SKM-1 treated with dmso at 0.1 percent for 144 hours (cell line): ENCODE results near the gene HLA-DMB.
A peak's percentile ranks its signal among the peaks of the same experiment; 100 is the strongest.

Source experiments
- DNase-seq: peaks from one replicate; lab custom pipeline; 2025; ENCODE audit not compliant: unreplicated experiment; lab: John Stamatoyannopoulos, UW

HLA-DMB gene

DNA sequence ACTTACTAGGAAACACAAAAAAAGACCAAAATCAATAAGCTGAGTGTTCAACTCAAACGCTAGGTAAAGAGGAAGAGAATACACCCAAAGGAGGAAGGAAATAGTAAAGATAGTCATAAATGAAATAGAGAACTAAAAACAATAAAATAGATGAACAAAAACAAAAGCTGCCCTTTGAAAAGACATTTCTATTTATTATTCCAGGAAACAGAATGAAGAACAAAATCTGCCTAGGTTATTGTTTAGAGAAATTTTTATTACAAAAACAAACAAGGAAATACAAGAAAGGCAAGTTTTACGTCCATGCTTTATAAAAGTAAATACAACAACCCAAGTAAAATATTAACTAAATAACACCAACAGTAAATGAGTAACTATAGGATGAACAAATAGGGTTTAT lies 20.1 kb downstream of the HLA-DMB start:
- peak; percentile 49 for DNase-seq

DNA sequence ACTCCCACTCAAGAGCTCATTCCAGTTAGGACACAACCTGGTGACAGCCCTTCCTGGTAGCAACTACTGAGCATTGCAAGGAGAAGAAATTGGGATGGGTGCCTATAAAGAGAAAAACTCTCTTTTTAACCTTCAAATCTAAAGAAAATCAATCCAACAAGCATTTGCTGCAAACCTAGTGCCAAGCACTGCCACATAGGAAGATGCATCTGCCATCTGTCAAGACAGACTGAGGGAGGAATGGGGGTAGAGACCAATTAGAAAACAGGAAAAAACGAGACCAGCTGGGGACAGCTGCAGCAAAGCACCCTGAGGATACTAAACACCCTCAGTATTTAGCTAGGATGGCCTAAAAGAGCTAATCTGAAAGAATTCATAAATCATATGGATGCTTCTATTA lies 27.9 kb downstream of the HLA-DMB start:
- no peak for DNase-seq

DNA sequence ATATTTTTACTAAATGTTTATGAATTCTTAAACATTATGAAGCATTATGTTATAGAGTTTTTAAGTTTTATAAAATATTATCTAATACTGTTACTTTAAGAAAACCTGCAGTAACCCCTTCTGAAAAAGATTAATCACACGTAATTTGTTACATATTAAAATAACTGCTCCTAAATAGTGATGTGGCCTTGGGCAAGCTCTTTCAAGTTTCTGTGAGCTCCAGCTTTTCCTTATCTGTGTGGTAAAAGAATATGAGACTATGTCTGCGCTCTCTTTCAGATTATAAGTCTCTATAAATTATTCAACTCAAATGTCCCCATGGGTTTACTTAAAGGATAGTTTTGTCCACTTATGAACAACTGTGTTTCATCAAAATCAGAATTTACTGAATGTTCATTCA lies 31.9 kb downstream of the HLA-DMB start:
- DNase-seq = no peak

DNA sequence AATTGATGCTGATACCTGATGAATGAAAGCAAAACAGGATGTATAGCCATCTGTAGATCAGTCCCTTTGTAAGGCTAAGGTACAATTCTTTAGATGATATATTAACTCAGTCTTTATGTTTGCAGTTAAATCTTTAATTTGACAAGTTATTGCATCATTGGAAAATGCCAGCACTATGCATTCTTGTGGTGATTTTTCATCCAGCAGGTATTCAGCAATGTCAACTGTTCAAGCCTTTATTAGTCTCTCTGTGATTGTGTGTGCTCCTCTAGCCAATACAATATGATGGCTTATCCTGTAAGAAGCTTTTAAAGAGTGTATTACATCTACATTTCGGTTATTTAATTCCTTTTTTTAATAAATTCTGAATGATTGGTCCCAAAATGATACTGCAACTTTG lies 34.3 kb downstream of the HLA-DMB start:
- no peak for DNase-seq

DNA sequence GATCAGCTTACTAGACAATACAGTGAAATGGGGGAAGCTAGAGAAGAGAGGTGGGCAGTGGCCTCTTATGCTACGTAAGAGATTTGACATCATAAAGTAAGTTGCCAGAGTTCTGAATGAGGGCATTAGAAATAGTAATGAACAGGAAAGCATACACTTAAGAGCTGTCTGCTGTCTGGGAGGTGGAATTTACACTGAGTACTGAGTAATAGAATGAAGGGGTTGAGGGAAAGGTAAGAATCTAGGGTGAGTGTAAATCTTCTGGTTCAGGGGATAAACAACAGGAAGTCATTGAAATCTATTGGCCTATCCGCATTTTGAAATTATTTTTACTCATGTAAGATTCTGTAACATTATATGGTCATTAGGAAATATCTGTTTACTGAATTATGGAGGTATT lies 35.8 kb downstream of the HLA-DMB start:
- DNase-seq = no peak

DNA sequence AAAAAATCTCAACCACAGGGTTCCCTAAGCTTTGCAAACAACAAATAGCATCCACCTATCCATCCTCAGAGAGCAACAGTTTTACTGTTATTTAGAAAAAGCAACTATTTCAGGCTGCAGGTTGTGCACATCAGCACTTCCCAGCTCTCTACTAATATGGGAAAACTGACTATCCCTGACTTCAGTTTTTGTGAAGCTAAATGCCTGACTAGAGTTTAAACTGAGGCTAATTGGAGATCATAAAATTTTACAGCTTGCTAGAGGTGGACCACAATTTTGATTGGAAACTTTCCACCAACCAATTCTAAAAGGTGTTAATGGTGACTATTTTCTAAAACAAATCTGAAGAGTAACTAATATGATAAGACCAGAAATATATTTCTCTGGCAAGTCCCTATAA lies 36.9 kb downstream of the HLA-DMB start:
- DNase-seq = no peak

DNA sequence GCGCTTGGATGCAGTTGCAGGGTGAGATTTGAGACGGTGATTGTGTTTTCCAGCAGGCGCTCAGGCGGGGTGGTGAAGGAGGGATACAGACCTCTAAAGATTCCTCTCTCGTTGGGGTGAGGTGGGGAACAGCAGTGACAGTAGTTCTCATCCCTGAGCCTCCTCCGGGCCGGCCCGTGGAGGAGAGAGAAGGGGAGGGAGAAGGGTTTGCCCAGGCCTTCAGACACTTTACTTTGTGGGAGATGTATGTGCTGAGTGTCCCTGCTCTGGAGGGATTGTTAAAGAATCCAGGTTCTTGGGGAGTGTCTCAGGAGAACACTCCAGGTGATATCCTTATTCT lies 45.9 kb downstream of the HLA-DMB start:
- DNase-seq = no peak

DNA sequence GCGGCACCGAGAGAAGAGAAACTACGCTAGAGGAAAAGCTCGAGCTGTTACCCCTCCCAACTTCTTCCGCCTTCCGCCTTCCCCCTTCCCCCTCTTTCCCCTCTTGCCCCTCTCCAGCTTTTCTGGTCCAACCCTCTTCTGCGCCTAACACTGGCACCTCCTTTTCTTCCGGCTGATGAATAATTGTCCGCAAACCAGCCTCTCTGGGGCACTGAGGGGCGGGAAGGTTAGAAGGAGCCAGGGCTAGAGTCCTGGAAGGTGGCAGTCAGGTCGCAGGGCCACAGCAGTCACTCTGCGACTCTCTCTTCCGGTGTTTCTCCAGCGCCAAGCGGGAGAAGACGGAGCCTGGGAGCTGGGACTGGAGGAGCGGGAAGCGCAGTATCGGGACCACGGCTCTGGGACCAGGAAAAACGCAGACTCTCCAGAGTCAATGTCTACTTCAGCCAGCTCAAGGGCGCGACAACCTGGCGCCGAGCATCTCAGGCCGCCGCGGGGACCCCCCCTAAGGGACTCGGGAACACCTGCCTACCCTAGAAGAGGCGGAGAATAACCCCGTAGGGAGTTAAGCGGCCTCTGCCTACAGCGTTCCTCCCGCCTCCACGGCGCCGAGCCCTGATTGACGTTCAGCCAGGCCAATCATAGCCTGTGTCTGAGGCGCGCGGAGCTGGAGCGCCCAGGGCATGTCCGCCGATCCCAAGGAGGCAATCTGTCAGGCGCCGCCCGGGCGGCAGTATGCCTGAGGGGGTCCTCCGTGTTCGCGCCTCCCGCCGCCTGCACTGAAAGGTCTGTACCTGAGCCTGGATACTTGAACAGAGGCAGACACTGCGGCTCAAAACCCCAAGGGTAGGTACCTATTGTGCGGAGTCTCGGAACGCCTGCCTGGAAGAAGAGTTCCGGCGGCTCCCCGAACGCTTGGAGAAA lies 46.5 kb downstream of the HLA-DMB start:
- peak; percentile 80 for DNase-seq

DNA sequence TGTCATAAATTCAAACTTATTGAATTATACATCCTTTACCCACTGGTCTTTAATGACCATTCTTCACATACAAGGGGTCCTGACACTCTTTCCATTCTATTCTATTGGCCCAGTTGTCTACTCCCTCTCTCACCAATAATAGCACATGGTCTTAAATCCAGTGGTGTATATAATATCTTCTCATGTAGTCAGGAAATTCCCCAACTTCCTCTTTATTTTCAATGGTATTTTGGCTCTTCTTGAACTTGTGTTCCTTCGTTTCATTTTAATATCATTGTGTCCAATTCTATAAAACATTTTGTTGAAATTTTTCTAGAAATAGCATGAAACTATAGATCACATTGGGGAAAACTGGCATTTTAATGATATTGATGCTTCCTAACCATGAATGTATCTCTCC lies 50.0 kb downstream of the HLA-DMB start:
- DNase-seq = no peak

DNA sequence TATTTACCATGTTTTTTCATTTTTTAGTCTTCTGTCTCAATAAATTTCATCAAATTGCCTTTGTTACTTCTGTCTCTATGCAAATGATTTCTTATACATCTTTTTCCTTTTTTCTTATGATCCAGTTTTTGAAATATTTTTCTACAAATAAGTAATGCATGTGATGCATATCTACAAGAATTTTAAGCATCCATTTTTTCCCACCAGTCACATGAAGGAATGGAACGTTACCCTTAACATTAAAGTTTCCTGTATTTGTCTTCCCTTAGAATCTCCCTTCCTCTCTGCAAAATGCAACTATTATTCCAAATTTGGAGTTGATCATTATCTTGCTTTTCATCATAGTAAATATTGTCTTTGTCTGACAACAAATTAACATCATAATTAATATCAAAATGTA lies 51.3 kb downstream of the HLA-DMB start:
- no peak for DNase-seq

DNA sequence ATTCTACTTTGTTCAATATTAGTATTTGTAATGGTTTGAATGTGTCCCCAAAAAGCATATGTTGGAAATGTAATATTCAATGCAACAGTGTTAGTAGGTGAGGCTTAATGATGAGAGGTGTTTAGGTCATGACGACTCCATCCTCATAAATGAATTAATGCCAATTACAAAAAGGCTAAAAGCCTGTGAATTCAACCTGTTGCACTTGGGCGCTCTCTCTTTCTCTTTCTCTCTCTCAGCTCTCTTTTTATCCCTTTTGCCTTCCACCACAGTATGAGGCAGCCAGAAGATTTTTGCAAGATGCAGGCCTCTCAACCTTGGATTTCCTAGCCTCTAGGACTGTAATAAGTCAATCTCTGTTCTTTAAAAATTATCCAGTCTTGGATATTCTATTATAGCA lies 52.3 kb downstream of the HLA-DMB start:
- no peak for DNase-seq

DNA sequence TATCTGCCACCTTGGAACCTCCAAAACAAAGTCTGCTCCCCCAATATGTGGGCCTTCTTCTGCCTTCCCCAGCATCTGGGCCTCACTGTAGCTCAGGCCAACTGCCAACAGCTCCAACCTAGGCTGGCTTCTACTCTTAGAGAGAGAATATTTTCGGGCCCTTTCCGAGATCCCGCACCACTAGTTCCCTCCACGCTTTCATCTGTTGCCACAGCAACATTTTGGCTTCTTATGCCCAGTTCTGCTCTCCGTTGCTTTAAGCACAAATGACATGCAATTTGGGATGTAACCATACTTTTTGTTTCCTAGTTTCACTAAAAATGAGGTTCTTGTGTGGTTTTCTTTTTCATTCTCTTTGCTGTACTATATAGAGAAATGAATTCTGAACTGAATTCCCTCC lies 53.2 kb downstream of the HLA-DMB start:
- no peak for DNase-seq

DNA sequence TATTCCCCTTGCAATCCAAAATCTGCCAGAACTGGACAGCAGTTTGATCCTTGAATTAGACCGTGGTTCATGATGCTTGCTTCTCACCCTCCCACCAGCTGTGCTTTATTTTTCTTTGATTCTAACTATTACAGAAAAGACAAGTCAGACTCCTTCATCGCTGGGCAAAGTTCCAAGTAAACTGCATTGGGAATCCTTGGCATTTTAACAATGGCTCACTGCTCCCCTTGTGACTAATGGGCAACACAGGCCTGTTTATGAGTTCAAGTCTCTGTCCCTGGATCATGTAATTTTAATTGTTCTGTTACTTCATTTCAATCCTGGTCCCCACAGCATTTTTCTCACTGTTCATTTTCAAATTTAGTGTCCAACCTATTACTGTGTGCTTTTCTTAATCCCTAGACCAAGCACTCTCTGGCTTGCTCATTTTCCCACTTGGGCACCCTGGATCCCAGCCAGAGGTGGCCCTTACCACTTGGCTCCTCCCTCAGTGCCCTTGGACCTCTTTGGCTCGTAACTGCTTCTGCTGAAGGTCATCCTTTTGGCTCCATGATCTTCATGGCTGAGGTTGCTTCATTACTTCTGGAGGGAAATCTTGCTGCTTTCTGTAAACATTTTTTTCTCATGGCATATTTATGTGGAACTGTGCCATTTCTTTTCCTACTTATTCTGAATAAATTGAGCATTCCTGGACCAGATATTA lies 54.0 kb downstream of the HLA-DMB start:
- DNase-seq = no peak

DNA sequence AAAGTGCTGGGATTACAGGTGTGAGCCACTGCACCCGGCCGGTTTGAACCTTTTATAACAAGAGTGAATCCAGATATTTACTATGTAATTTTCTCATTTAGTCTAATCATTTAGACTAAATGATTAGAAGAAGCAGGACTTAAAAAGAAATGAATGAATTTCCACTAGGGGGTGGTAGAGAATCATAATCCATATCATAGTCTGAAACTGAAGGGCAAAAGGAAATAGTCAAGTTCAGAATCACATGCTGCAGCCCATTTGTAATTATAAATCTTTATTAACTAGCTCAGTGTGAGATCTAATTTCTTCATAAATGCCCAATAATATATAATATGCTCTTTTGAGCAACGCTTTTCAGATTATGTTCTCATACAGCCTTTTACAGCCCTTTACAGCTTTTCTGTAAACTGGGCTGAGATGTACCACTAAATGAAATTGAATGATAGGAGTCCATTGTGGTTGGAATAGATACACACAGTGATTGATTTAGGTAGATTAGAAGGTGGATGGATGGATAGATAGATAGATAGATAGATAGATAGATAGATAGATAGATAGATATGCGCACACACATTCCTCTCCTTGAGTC lies 55.0 kb downstream of the HLA-DMB start:
- DNase-seq = peak; percentile 64
